22Rv1 (cell line): ENCODE data around the gene PLTP.

ENCODE experiments used
- H3K27ac ChIP-seq: fragments of 450-650 bp; 2 replicates; pipeline ENCODE4 v1.5.1; 2017
- ZFX ChIP-seq: fragments of 450-650 bp; IDR thresholded peaks from 2 replicates; pipeline ENCODE4 v1.6.1; 2017; ENCODE audit warnings: antibody characterized with exemption, borderline replicate concordance
- TF ChIP-seq, protein P1 (sequence below): fragments of 450-650 bp; IDR thresholded peaks from 2 replicates; pipeline ENCODE4 v1.5.1; 2017; ENCODE audit warnings: mild to moderate bottlenecking

PLTP gene

DNA sequence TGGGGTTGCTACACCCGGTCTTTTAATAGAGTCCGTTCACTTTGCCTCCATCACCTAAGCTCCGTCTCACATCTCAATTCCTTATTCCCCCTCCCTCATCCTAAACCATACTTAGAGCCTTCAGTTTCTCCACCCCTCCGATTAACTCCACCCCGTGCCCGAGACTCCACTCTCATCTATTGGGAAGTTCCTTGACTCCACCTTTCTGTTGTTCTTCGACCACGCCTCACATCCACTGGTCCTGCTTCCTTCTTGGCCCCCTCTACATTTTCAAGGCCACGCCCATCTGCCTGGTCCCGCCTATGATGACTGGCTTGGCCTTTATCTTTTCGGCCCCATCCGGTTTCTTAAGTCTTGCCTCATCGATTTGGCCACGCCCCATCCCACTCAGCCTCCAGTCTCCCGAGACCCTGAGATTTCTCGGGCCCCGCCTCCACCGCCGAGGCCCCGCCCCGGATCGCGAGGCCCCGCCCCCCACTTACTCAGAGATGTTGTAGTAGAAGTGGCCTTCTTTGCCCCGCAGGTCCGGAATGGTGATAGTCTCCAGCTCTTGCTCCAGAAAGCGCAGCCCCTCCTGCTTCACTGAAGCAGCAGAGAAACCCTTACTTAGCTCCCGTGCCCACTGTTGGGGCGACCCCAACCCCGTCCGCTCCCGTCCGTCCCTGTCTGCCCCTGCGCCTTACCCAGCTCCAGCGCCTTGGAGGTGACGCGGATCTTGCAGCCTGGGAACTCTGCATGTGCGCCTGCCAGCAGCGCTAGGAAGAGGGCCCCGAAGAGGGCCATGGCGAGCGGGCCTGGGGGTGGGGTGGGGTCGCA is 1.1 kb downstream of the PLTP start:
- peak overlapping the region; percentile 72 for H3K27ac ChIP-seq
- TF ChIP-seq, protein P1, sequence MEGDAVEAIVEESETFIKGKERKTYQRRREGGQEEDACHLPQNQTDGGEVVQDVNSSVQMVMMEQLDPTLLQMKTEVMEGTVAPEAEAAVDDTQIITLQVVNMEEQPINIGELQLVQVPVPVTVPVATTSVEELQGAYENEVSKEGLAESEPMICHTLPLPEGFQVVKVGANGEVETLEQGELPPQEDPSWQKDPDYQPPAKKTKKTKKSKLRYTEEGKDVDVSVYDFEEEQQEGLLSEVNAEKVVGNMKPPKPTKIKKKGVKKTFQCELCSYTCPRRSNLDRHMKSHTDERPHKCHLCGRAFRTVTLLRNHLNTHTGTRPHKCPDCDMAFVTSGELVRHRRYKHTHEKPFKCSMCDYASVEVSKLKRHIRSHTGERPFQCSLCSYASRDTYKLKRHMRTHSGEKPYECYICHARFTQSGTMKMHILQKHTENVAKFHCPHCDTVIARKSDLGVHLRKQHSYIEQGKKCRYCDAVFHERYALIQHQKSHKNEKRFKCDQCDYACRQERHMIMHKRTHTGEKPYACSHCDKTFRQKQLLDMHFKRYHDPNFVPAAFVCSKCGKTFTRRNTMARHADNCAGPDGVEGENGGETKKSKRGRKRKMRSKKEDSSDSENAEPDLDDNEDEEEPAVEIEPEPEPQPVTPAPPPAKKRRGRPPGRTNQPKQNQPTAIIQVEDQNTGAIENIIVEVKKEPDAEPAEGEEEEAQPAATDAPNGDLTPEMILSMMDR = no peak
- TF ChIP-seq ZFX = no peak

DNA sequence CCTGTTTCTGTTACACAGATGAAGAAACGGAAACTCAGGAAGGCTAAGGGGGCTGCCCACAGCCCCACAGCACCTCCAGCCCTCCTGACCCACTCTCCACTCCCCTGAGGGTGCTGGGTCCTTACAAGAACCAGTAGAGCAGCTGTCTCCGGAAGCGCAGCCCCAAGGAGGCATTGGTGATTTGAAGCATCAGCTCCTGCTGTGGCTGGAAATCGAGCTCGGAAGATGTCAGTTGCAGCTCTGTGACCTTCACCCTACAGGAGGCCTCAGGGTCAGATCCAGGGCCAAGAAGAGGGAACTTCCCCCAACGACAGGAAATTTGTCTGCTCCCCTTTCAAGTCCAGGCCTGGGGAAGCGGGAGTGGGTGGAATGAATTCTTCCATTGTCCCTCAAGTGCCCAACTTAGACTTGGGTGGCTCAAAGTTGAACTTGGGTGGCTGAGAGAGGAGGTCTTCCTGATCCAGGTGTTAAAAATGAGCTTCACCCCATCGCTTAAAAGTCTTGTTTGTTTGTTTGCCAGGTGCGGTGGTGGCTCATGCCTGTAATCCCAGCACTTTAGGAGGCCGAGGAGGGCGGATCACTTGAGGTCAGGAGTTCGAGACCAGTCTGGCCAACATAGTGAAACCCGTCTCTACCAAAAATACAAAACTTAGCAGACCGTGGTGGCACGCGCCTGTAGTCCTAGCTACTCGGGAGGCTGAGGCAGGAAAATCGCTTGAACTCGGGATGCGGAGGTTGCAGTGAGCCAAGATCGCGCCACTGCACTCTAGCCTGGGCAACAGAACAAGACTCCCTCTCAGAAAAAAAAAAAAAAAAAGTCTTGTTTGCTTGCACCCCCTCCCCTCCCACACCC is 1.9 kb downstream of the PLTP start:
- TF ChIP-seq ZFX = no peak
- TF ChIP-seq, protein P1 = no peak
- peak overlapping the region; percentile 72 for H3K27ac ChIP-seq

DNA sequence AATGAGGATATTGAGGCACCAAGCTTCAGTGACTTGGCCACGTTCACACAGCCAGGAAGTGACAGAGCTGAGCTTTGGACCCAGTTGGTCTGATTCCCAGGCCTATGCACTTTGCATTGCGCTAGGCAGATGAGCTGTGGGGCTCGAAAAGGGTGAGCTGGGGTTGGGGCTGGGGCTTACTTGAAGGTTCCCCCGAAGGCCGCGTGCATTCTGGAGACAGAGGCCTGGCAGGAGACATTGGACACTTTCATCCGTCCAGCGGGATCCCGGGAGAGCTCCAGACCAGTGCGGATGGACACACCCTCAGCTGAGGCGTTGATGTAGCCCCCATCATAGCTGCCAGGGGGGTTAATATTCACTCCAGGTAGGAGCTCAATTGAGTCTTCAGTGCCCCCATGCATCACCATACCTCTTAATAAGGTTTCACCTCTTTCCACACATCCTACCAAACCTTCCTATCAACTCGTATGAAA is 2.6 kb downstream of the PLTP start:
- no peak for TF ChIP-seq ZFX
- TF ChIP-seq, protein P1 = no peak
- no peak overlapping the region for H3K27ac ChIP-seq

DNA sequence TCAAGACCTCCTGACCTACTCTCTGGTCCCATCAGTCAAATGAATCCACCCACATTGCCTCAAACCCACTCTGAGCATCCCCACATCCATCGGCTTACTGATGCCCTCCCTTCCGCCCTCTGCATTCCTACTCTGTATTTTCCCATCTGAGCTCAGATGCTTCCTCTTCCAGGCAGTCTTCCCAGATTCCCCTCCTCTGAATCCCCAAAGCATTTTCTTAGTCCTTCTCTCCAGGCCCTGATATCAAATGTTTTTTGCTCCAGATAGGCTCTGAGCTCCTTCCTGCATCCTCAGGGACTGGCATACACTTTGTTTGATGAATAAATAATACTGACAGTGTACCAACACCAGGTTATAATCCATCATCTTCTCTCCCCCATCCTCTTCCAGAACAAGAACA is 3.9 kb downstream of the PLTP start:
- TF ChIP-seq ZFX = no peak
- TF ChIP-seq, protein P1 = no peak
- H3K27ac ChIP-seq = no peak overlapping the region

DNA sequence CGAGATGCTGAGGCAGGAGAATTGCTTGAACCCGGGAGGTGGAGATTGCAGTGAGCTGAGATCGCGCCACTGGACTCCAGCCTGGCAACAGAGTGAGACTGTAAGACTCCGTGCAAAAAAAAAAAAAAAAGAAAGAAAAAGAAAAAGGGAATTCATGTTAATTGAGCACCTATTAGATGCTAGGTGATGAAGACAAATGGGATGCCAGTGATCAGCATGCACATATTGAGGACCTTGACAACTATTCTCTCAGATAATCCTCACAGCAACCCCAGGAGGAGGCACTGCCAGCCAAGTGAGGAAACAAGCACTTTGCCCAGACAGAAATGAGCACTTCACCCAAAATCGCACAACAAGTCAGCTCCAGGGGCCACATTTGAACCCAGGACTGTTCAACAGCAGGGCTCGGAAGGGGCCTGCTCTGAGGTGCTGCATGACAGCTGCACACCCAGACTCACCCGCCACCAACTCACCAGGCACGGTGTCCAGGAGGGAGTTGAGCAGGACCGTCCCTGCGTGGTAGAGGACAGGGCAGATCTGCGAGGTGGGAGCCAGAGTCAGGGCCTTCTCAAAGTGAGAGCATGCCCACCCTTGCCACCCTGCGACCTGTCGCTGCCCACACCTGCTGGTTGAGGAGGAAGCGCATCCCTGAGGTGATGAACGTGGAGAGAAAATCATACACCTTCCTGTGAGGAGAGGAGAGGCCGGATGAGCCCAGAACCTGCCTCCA is 4.6 kb downstream of the PLTP start:
- TF ChIP-seq, protein P1 = no peak
- no peak for TF ChIP-seq ZFX
- no peak overlapping the region for H3K27ac ChIP-seq

DNA sequence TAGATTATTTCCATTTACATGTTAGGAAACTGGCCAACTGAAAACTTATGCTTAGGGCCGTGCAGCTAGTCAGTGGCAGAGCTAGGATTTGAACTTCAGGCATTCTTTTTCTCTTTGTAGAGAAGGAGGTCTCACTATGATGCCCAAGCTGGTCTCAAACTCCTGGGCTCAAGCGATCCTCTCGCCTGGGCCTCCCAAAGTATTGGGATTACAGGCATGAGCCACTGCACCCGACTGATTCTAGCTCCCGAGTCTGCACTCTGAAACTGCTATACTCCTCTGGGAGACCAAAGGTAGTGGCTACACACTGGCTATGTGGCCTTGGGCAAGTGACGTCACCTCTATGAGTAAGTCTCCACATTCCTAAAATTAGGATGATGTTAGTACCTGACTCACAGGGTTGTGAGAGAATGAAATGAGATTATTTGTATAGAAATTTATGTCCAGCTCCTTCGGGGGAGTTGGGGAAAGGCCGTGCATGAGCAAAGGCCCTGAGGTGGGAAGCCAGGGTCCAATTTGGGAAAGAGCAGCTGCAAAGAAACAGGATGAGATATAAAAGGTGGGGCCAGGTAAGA is 6.4 kb downstream of the PLTP start:
- no peak overlapping the region for H3K27ac ChIP-seq
- TF ChIP-seq ZFX = no peak
- TF ChIP-seq, protein P1 = no peak
